Measurements from ENCODE around the gene IGFBP4.

The IGFBP4 gene

GRCh38 chr17:40469805-40470675 lies 26.8 kb downstream of the IGFBP4 start:
- Mint-ChIP-seq H3K27ac (no peak overlapping the region), H3K36me3 (no peaks in the 10 kb centered on the region), H3K4me3 (no peak overlapping the region), H3K27me3 (no peaks in the 10 kb centered on the region), H3K9me3 (no peaks in the 10 kb centered on the region), H3K4me1 (no peaks in the 10 kb centered on the region)

- Mint-ChIP-seq H3K4me3 (no peak overlapping the region), H3K27ac (no peak overlapping the region)
Observed at GRCh38 chr17:40470932-40471828, 27.9 kb downstream of the IGFBP4 start.

GRCh38 chr17:40471846-40472732 lies 28.8 kb downstream of the IGFBP4 start:
- Mint-ChIP-seq H3K4me3 (no peak overlapping the region), H3K9me3 (no peaks in the 10 kb centered on the region), H3K36me3 (no peaks in the 10 kb centered on the region), H3K27ac (no peak overlapping the region), H3K27me3 (no peaks in the 10 kb centered on the region), H3K4me1 (peaks cover 4% of the 10 kb centered on the region)

More at GRCh38 chr17:40470932-40471828, 27.9 kb downstream of the IGFBP4 start:
- Mint-ChIP-seq H3K36me3 (no peaks in the 10 kb centered on the region), H3K27me3 (no peaks in the 10 kb centered on the region), H3K9me3 (no peaks in the 10 kb centered on the region), H3K4me1 (no peaks in the 10 kb centered on the region)

GRCh38 chr17:40472733-40473452 lies 29.6 kb downstream of the IGFBP4 start:
- Mint-ChIP-seq H3K4me1 (peaks cover 9% of the 10 kb centered on the region), H3K27ac (no peak overlapping the region), H3K27me3 (no peaks in the 10 kb centered on the region), H3K36me3 (no peaks in the 10 kb centered on the region), H3K4me3 (no peak overlapping the region), H3K9me3 (no peaks in the 10 kb centered on the region)

- Mint-ChIP-seq H3K27ac (peak overlapping the region; percentile 76), H3K36me3 (no peaks in the 10 kb centered on the region), H3K4me3 (no peak overlapping the region), H3K27me3 (no peaks in the 10 kb centered on the region), H3K9me3 (no peaks in the 10 kb centered on the region), H3K4me1 (peaks cover 10% of the 10 kb centered on the region)
Observed at GRCh38 chr17:40473573-40474365, 30.5 kb downstream of the IGFBP4 start.

GRCh38 chr17:40474419-40475002 lies 31.3 kb downstream of the IGFBP4 start:
- H3K27me3 Mint-ChIP-seq = no peaks in the 10 kb centered on the region
- no peaks in the 10 kb centered on the region for H3K9me3 Mint-ChIP-seq
- no peak overlapping the region for H3K27ac Mint-ChIP-seq
- no peak overlapping the region for H3K4me3 Mint-ChIP-seq
- H3K4me1 Mint-ChIP-seq = peaks cover 16% of the 10 kb centered on the region
- no peaks in the 10 kb centered on the region for H3K36me3 Mint-ChIP-seq

GRCh38 chr17:40475234-40475908 lies 32.1 kb downstream of the IGFBP4 start:
- Mint-ChIP-seq H3K4me1 (peaks cover 25% of the 10 kb centered on the region), H3K9me3 (no peaks in the 10 kb centered on the region), H3K4me3 (no peak overlapping the region), H3K36me3 (no peaks in the 10 kb centered on the region), H3K27ac (peak overlapping the region; percentile 12), H3K27me3 (no peaks in the 10 kb centered on the region)

- H3K4me3 Mint-ChIP-seq = no peak overlapping the region
- H3K27ac Mint-ChIP-seq = peak overlapping the region; percentile 35
- H3K36me3 Mint-ChIP-seq = no peaks in the 10 kb centered on the region
- no peaks in the 10 kb centered on the region for H3K9me3 Mint-ChIP-seq
- H3K27me3 Mint-ChIP-seq = no peaks in the 10 kb centered on the region
- peaks cover 49% of the 10 kb centered on the region for H3K4me1 Mint-ChIP-seq
Observed at GRCh38 chr17:40477796-40478195, 34.5 kb downstream of the IGFBP4 start.

GRCh38 chr17:40478486-40478885 lies 35.2 kb downstream of the IGFBP4 start:
- no peak overlapping the region for H3K4me3 Mint-ChIP-seq
- no peaks in the 10 kb centered on the region for H3K36me3 Mint-ChIP-seq
- peaks cover 52% of the 10 kb centered on the region for H3K4me1 Mint-ChIP-seq
- H3K27me3 Mint-ChIP-seq = no peaks in the 10 kb centered on the region
- no peaks in the 10 kb centered on the region for H3K9me3 Mint-ChIP-seq
- H3K27ac Mint-ChIP-seq = no peak overlapping the region

- H3K36me3 Mint-ChIP-seq = no peaks in the 10 kb centered on the region
- no peaks in the 10 kb centered on the region for H3K9me3 Mint-ChIP-seq
- H3K27ac Mint-ChIP-seq = peak overlapping the region; percentile 96
- H3K4me1 Mint-ChIP-seq = peaks cover 64% of the 10 kb centered on the region
- no peaks in the 10 kb centered on the region for H3K27me3 Mint-ChIP-seq
- H3K4me3 Mint-ChIP-seq = peak overlapping the region; percentile 74
Observed at GRCh38 chr17:40479754-40480480, 36.7 kb downstream of the IGFBP4 start.

- Mint-ChIP-seq H3K9me3 (no peaks in the 10 kb centered on the region), H3K4me3 (peak overlapping the region; percentile 74), H3K27ac (peak overlapping the region; percentile 96), H3K36me3 (no peaks in the 10 kb centered on the region), H3K4me1 (peaks cover 71% of the 10 kb centered on the region), H3K27me3 (no peaks in the 10 kb centered on the region)
Observed at GRCh38 chr17:40480501-40481003, 37.3 kb downstream of the IGFBP4 start.

- Mint-ChIP-seq H3K4me3 (peak overlapping the region; percentile 74), H3K36me3 (no peaks in the 10 kb centered on the region), H3K9me3 (no peaks in the 10 kb centered on the region), H3K4me1 (peaks cover 75% of the 10 kb centered on the region), H3K27me3 (no peaks in the 10 kb centered on the region), H3K27ac (peak overlapping the region; percentile 96)
Observed at GRCh38 chr17:40481106-40481505, 37.9 kb downstream of the IGFBP4 start.

GRCh38 chr17:40482722-40483121 lies 39.5 kb downstream of the IGFBP4 start:
- H3K36me3 Mint-ChIP-seq = no peaks in the 10 kb centered on the region
- no peaks in the 10 kb centered on the region for H3K9me3 Mint-ChIP-seq
- no peaks in the 10 kb centered on the region for H3K27me3 Mint-ChIP-seq
- H3K4me3 Mint-ChIP-seq = no peak overlapping the region
- H3K27ac Mint-ChIP-seq = peak overlapping the region; percentile 84
- H3K4me1 Mint-ChIP-seq = peaks cover 79% of the 10 kb centered on the region

Data from activated naive CD4-positive, alpha-beta T cell treated with anti-CD3 and anti-CD28 coated beads, Interleukin-2, amount 50 U/mL, for 24 hours (primary cell).